DMS 273 (cell line): Measurements from ENCODE around the gene TMEM150B.

ENCODE experiments used
- DNase-seq: peaks from one replicate; lab custom pipeline; 2025; ENCODE audit not compliant: unreplicated experiment; lab: John Stamatoyannopoulos, UW

The TMEM150B gene

GRCh38 chr19:55325172-55325571 lies at the start of gene TMEM150B:
TMEM150B (minus strand) TSS chr19:55325341; CDS start chr19:55321036, 4,305 bp downstream.
- no peak for DNase-seq

DNA sequence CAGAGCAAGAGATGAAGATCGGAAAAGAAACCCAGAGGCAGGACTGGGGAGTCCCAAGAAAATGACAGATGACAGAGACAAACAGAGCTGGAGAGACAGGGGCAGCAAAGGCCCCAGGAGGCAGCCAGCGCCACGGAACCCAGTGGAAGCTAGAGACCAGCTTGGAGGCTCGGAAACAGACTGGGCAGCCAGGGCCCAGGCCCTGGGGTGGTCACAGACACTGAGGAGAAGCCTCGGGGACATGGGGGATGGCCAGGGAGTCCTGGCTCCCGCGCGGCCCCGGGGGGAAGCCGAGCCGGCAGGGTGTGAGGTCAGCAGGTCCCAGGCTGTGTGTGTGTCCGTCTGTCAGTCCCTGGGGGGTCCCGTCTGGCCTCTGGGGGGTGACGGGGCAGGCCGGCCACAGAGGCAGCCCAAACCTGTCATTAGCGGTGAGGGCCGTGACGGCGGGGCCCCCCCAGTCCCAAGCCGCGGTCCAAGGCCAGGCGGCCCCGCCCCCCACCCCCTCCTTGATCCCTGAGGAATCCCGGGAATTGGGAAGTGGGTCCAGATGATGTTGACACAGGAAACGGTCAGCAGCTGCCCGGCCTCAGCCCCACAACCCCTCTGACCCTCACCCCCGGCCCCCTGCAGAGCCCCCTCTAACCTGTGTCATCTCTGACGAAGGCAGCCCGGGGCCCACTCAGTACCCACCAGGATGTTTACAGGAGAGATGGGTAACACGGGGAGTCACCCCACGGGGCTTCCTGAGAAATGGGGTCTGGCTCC lies 49.0 kb upstream of the TMEM150B start:
- DNase-seq = peak; percentile 27

GRCh38 chr19:55373306-55373992 lies 48.3 kb upstream of the TMEM150B start:
- DNase-seq = no peak

- peak; percentile 37 for DNase-seq
Observed at GRCh38 chr19:55372316-55373081, 47.4 kb upstream of the TMEM150B start.

DNA sequence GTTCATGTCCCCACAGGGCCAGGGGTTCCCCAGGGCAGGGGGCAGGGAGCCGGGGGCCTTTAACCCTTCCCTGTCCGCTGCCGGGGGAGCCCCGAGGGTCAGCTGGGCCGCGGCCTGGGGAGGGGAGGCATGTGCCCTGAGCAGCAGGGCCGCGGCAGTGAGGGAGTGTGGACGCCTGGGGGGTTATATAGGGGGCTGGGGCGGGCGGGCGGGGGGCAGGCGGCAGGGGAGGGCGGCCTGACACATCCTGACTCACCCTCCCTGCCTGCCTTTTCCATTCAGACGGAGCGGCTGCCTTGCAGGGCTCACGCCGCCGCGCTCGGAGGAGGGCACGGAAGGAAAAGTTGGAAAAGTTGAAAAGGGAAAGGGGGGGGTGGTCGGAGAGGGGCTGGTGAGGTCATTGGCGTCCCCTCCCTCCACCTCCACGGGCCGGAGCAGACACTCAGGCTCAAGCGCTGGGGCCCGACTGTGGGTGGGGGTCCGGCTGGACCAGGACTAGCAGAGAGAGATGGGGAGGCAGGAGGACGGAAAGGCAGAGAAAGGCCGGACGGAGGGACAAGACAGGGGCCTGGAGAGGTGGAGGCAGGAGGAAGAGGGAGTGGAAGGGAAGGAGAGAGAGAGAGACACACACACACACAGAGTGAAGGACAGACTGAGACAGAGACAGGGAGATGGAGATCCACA lies 45.3 kb upstream of the TMEM150B start, which contains the start of gene IL11:
TSS of gene IL11 (minus strand) at position 159 of the 684 bp plus-strand sequence. CDS start at position 6, 153 bp downstream.
- no peak for DNase-seq

- DNase-seq = peak; percentile 74
Observed at GRCh38 chr19:55369653-55370304, 44.6 kb upstream of the TMEM150B start.

GRCh38 chr19:55368701-55369563 lies 43.8 kb upstream of the TMEM150B start:
- peak; percentile 79 for DNase-seq

DNA sequence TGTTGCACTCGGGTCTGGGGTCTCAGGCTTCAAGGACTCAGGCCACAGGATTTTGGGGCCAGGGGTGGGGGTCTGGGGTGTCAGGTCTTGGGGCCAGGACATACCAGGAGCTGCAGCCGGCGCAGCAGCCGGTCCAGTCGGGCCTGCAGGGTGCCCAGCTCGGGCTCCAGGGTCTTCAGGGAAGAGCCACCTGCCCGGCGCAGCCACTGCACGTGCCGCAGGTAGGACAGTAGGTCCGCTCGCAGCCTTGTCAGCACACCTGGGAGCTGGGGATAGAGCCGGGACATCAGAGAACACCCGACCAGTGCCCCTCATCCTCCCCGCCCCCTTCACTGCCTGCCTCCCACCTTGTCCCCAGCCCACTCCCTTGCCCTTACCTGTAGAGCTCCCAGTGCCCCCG lies 43.0 kb upstream of the TMEM150B start:
- no peak for DNase-seq

GRCh38 chr19:55366790-55367189 lies 41.6 kb upstream of the TMEM150B start:
- no peak for DNase-seq

DNA sequence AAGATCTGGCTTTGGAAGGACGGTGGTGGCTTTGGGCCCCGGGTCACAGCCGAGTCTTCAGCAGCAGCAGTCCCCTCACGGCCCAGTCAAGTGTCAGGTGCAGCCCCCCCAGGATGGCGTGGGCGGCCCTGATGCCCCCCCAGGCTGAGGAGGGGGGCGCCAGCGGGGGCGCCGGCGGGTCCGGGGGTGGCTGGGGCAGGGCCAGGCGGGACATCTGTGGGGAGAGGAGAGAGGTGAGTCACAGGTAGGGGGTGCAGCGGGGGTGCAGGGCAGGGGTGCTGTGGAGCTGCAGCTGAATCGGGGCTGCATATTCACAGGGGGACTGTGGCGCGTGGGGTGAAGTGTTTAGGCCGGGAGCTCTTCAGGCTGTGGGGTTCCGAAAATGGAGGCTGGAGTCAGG lies 40.8 kb upstream of the TMEM150B start:
- no peak for DNase-seq

DNA sequence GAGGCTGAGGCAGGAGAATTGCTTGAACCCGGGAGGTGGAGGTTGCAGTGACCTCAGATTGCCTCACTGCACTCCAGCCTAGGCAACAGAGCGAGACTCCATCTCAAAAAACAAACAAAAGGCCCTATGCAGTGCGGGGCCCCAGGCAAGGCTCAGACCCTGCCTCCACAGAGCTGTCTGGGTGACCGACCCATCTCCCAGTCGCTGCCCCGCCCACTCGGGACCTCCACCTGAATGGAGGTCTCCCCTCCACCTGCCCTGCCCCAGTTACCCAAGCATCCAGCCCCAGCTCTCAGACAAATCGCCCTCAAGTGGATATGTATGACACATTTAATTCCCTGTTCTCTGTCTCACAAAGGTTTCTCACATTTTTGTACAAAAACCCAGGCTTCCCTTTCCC lies 40.1 kb upstream of the TMEM150B start:
- DNase-seq = no peak

DNA sequence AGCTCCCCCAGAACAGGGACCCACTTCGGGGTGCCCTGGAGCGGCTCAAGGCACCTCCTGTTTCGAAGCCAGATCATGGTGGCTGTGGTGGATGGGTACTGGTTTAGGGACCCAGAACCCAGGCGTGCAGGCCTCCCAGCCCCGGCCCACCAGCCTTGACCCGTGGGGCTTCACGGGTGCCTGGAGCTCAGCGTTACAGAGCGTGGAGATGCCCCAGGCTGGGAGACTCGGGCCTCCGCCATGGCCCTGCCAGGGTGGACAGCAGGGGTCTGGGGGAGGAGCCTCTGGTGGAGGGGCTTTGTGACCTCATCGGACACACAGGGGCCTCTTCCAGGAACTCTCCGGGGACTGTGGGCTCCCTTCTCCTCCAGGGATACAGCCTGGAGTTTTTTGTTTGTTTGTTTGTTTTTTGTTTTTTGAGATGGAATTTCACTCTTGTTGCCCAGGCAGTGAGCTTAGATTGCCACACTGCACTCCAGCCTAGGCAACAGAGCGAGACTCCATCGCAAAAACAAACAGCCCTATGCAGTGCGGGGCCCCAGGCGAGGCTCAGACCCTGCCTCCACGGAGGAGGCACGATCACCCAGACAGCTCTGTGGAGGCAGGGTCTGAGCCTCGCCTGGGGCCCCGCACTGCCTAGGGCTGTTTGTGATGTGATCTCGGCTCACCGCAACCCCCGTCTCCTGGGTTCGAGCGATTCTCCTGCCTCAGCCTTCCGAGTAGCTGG lies 38.0 kb upstream of the TMEM150B start, which contains the start of gene GARIN5B:
TSS of gene GARIN5B (minus strand) at position 271 of the 727 bp plus-strand sequence. CDS start at position 77, 194 bp downstream.
- DNase-seq = no peak

- no peak for DNase-seq
Observed at GRCh38 chr19:55362174-55362989, 37.2 kb upstream of the TMEM150B start.

- no peak for DNase-seq
Observed at GRCh38 chr19:55360902-55361301, 35.8 kb upstream of the TMEM150B start.

GRCh38 chr19:55358943-55359908 lies 34.1 kb upstream of the TMEM150B start:
- peak; percentile 97 for DNase-seq

DNA sequence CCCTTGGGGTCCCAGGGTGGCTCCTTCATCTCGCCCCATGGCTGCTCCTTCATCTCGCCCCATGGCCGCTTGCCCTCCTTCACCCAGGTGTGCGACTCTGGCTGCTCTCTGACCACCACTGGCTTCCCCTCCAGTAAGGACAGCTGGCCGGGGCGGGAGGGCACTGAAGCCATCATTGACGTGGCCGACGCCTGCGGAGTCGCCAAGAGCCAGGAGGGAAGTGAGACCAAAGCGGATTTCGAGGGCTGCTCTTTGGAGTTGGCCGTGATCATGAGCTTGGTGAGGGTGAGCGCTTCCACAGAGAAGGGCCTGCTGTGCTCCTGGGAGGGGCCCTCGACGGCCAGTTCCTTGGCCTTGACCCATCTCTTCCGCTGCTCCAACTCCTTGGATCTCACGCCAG lies 33.4 kb upstream of the TMEM150B start:
- DNase-seq = peak; percentile 56
